ENCODE measurements around the gene CASP8. TPM values are rescaled to one million over a fixed set of nuclear protein-coding genes. Genes with fewer than 3 reads are reported as not detected.

CASP8 gene
- total RNA-seq, 1 donor from 2014 or later: 9.9 TPM

GRCh38 chr2:201255408-201256033 is 4.8 kb upstream of the CASP8 start:
- TF ChIP-seq CTCF (conservative IDR thresholded peaks at IDR 0.05; ENCODE audit: low read depth, low read length): no peak
- H3K4me3 ChIP-seq (ENCODE audit: low read depth, low read length): no peak overlapping the region
- DNase-seq (ENCODE audit: low read depth): no peak

- no peak for TF ChIP-seq CTCF (conservative IDR thresholded peaks at IDR 0.05; ENCODE audit: low read depth, low read length)
- H3K4me3 ChIP-seq (ENCODE audit: low read depth, low read length): no peak overlapping the region
- DNase-seq (ENCODE audit: low read depth): no peak
Measured at GRCh38 chr2:201256082-201256481, 4.3 kb upstream of the CASP8 start.

GRCh38 chr2:201257381-201257955 is 2.9 kb upstream of the CASP8 start:
- no peak for DNase-seq (ENCODE audit: low read depth)
- H3K4me3 ChIP-seq (ENCODE audit: low read depth, low read length): peak overlapping the region; percentile 63
- no peak for TF ChIP-seq CTCF (conservative IDR thresholded peaks at IDR 0.05; ENCODE audit: low read depth, low read length)

- H3K4me3 ChIP-seq (ENCODE audit: low read depth, low read length): peak overlapping the region; percentile 63
- TF ChIP-seq CTCF (conservative IDR thresholded peaks at IDR 0.05; ENCODE audit: low read depth, low read length): no peak
- peak; percentile 82 for DNase-seq (ENCODE audit: low read depth)
Measured at GRCh38 chr2:201257956-201258665, 2.2 kb upstream of the CASP8 start.

GRCh38 chr2:201258666-201259615 is 1.4 kb upstream of the CASP8 start:
- no peak for DNase-seq (ENCODE audit: low read depth)
- peak; percentile 23 for TF ChIP-seq CTCF (conservative IDR thresholded peaks at IDR 0.05; ENCODE audit: low read depth, low read length)

GRCh38 chr2:201261471-201261870 is 1.1 kb downstream of the CASP8 start:
- DNase-seq (ENCODE audit: low read depth): no peak
- no peak overlapping the region for H3K4me3 ChIP-seq (ENCODE audit: low read depth, low read length)
- TF ChIP-seq CTCF (conservative IDR thresholded peaks at IDR 0.05; ENCODE audit: low read depth, low read length): no peak

More at GRCh38 chr2:201258666-201259615, 1.4 kb upstream of the CASP8 start:
- peak overlapping the region; percentile 63 for H3K4me3 ChIP-seq (ENCODE audit: low read depth, low read length)

All from epithelial cell of proximal tubule (primary cell).